Measurements from ENCODE around the gene TJP1.
"Not testable (repeated sequence)": the region's sequence is repeated elsewhere in the genome, so short reads cannot be mapped to it uniquely, and the experiment has no call there.

Gene TJP1

DNA sequence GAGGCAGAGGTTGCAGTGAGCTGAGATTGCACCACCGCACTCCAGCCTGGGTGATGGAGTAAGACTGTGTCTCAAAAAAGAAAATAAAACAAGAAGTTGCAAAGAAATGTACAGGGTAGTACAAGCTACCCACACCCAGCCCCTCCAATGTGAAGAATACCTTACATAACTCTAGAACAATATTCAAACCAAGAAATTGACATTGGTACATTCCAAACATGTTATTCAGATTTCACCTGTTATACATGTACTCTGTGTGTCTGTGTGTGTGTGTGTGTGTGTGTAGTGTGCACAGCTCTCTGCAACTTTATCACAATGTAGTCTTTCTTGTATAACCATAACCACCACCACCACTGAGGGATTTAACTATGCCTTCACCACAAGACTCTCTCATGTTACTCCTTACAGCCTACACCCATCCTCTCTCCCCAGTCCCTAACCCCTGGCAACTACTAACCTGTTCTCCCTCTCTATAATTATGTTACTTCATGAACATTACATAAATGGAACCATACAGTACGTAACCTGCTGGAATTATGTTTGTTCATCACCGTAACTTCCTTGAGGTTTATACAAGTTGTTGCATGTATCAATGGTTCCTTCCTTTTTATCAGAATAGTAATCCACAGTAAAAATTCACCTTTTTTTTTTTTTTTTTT lies 16.2 kb upstream of the TJP1 start:
- no peak for DNase-seq

DNA sequence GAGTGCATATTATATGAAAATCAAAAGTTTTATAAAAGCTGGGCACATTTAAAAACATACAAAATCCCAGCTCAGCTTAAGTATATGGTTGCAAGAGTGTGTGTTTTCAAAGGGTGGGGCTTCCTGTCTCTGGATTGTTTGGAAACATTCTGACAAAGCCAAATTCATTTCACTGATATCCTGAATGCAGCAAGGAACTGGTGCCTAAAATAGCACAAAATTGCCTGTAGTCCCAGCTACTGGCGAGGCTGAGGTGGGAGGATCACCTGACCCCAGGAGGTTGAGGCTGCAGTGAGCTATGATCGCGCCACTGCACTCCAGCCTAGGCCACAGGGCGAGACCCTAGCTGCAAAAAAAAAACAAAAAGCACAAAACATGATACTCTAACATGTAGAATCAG lies 13.0 kb upstream of the TJP1 start:
- DNase-seq, result no peak

DNA sequence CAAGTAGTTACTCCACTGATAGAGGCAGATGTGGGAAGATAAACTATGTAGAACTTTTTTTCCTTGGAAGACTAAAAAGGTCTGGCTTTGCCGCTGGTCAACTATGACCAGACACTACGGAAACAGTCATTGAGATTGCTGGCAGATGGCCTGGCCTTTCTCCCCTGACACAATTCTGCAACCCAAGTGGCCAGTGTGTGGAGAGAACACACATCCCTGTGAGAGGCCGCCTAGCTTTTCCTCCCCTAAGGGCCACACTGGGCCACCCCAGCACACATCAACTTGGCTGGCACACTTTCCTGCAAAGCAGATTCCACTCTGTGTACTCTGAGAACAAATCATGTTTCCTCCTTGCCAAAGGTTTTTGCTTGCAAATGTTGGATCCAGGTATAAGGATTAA lies 10.4 kb upstream of the TJP1 start:
- DNase-seq, result no peak

DNA sequence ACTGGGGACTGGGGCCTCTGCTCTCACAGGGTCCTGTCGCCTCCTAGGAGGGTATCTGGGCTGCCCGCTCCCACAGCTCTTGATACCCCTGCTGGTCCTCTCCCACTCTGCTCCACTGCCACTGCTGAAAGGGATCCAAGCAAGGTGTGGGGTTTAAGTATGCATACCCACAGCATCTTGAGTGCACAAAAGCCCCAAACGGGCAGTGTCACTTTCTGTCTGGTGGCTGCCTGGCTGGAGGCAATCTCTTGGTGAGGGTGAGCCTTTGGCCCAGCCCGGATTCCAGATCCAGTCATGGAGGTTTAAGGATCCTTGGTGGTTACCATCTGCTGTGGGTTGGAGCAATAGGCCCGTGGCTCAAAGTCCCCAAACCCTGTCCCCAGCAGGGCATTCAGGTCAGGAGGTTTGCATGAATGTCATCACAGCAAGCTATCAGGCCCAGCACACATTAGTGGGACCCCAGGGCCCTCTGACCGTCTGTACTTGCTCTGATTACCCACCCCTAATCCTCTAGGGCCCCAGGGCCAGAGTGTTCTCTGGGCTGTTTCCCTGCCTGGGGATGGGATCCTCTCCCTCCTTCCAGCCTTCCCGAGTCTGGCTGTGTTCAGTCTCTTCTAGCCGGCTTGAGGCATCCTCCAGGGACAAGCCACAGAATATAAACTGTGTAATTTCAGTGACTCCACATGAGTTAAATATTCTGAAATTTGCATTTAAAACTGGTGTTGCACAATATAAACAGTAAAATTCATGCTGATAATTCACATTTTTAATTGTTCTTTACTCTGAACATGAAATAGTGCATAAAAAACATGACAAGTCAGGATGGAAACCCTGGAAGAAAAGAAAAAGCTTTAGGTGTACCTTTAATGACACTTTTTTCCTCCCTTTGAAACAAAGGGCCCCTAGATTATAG lies 4.9 kb upstream of the TJP1 start:
- no peak for DNase-seq

DNA sequence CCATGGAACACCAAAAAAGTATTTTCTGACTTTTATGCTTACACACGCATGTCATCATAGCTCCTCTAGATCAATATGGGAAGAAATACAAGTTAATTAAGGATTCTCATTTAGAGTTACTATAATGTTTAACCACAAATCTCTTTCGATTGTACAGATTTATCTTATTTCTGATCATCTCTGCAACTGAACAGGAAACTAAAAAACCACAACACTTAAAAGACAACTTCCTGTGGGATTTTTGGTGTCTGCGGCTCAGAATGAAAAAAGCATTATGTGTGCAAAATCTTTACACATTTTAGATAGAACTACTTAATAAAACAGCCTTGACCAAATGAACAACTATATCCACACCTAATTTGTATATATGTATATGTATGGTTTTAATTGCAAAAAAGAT lies 3.0 kb upstream of the TJP1 start:
- no peak for DNase-seq

DNA sequence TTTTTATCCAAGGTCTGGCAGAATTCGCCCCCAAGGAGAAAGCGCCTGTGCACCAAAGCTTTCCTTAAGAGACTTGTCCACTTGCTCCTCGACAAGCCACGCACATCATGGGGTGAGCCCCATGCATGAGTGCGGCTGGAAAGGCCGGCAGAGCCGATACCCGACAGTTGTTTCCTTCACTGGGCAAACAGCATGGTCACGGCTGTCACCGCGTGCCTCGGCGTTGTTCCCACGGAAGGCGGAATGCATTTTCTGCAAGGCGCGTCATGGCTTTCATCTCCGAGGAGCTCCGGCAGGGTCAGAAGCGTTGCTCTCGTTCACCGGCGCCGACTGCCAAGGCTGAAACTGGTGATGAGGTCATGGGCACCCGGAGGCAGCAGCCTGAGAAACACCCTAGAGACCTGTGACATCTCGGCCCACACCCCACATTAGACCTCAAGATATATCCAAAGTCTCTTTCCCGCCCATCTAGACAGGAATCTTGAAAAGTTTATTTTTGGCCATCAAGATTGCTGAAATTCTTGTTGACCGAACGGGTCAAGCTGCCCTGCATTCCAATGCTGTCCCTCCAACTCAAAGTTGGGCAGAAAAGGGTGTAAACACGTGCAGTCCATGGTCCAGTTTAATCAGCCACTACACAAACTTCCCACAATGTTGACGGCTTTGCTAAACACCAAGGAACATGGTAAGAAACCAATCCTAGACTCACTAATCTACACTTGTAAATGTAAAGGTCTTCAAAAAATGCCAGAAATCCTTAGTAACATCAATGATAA lies 604 bp upstream of the TJP1 start:
- no peak for DNase-seq

DNA sequence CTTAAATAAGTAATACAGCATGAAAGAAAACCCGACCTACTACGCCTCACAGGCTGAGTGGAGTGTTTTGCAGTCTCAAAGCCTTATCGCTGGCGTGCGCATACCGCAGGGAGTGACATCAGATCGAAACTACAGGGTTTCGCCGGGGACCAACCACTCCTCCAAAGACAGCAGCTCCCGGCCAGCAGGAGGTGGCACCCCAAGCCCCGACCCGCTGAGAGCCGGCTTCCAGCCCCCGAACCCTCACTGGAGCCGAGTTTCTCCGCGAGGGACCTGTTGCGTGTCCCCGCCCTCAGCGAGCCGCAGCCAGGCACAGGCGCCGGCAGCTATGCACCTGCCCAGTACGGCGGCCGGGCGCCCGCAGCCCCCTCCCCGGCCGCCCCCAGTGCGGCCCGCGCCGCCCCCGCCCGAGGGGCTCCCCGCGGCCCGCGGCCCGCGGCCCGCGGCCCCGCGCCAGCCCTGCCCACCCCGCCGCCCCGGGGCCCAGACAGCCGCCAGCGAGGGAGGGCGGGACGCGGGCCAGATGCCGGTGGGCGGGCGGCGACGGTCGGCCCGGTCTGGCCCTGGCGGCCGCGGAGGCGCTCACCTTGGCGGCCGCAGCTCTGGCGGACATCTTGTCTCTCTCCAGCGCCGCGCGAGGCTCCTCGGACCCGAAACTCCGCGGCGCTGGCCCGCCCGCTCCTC lies 710 bp downstream of the TJP1 start:
- no peak for DNase-seq

DNA sequence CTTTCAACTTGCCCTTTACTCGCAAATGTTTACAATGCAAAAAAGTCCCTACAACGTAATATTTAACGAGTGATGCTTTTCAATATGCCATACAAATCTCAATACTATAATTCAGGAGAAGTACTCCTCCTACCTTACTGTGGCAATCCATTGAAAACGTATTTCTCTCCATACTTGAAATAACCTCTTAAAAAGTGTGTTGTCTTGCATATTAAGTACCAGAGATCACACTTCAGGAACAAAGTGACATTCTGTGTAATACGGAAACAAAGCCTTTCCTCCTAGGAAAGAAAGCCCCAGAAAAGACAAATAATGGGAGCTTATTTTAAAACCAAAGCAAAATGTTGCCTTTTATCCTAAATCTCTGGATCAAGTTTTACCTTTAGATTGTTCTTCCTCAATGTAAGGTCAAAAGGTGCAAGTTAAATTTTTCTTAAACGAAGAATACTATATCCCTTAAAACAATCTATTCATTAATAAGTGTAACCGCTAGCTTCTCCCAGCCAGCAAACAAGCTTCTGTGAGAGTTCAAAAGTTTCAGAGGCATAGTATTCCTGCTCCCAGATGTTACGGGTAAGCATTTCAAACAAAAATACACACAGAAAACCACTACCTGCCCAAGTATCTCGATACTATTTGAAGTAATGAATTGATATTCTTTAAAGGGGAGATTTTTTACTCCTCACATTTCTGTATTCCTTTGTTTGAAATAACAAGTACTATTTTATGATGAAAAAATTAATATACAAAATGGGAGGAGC lies 1.7 kb downstream of the TJP1 start:
- no peak for DNase-seq

DNA sequence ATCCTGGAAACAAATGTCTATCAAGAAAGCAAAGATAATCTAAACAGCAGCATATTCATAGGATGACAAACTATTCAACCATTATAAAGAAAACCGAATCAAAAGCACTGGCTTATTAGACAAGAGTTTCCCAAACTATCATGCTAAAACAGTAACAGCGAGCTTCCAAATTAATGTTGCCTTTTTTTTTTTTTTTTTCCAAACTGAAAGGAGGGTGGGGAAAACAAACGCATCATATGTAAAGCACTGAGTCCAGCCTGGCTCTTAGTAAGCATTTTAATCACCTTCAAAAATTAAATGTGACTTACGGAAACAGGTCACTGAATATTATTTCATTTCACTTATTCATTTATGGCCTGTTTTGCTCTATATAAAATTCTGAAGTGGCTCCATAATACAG lies 2.3 kb downstream of the TJP1 start:
- no peak for DNase-seq

DNA sequence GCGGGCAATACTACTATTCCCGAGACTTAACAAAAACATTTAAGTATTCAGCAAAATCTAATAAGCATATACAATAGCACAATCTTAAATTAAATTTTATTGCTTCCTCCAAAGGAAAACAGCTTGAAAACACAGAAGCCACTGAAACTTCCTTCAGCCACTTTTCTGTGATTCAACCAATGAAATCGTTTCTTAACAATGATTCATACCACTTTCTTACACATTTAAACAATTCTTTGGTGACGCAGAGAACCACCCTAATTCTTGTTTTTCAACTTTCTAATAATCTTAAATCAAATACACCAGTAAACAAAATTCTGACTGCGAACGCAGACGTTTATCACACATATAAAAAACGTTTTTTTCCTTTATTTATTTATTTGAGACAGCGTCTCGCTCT lies 4.1 kb downstream of the TJP1 start:
- no peak for DNase-seq

DNA sequence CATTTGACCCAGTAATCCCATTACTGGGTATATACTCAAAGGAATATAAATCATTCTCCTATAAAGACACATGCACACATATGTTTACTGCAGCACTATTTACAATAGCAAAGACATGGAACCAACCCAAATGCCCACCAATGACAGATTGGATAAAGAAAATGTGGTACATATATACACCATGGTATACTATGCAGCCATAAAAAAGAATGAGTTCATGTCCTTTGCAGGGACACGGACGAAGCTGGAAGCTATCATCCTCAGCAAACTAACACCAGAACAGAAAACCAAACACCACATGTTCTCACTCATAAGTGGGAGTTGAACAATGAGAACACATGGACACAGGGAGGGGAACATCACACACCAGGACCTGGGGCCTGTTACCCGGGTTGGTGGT lies 4.8 kb downstream of the TJP1 start:
- not testable (repeated sequence) for DNase-seq

DNA sequence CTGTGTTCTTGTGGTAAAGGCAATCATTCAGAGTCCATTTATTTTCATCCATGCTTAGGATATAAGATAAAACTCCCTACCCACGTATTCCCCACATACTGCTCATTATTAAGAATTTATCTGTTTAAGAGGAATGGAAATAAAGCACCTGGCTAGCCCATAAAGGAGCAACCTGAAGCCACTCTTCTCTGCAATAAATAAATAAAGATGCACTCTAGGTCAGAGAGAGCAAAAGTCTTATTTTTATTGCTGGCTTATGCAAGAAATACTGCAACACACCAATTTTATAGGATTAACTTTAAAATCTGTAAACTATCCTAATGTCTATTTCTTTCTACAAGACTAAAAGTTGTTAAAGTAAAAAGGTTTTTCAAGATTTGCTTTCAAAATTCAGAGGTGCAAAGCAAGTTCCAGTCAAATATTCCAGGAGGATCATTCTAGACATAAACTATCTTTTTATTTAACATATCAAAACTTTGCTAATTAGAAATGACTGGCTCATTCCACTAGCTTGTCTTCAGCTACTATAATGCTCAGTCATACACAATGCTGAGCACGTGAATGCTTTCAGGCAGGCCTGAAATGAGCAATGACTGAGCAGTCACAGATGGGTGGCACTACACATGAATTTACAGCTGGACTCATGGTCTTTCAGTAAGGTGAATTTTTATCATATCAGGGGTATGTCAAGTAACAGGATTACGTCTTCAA lies 7.1 kb downstream of the TJP1 start:
- DNase-seq, result no peak

DNA sequence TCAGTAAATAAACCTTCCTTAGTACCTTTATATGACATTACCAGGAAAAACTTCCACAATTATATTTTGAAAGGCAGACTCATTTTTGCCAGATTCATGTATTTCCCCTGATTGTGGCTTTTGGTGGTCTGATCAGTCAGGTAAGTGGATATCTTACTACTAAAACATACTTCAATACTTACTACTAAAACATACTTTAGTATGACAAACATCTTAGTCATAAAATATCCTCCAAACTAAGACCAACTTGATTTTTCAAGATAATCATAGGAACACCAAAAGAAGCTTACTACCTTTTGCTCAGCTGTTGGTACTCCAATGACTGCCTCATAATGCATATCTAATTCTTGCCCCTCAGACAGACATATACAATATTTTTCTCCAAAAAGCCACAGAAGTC lies 9.3 kb downstream of the TJP1 start:
- no peak for DNase-seq

DNA sequence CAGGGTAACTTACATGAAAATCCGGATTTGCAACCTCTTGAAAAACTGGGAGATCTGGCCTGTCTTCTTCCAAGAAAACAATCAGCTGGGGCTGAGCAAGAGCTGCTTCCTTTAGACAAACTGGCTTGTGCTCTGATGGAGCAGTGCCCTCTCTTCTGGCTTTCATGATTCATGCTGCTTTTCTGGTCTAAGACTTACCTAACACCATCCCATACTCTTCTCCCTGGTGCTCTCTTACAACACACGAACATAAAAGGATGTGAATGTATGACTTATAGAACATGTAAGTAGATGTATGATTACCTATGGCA lies 9.9 kb downstream of the TJP1 start:
- no peak for DNase-seq

DNA sequence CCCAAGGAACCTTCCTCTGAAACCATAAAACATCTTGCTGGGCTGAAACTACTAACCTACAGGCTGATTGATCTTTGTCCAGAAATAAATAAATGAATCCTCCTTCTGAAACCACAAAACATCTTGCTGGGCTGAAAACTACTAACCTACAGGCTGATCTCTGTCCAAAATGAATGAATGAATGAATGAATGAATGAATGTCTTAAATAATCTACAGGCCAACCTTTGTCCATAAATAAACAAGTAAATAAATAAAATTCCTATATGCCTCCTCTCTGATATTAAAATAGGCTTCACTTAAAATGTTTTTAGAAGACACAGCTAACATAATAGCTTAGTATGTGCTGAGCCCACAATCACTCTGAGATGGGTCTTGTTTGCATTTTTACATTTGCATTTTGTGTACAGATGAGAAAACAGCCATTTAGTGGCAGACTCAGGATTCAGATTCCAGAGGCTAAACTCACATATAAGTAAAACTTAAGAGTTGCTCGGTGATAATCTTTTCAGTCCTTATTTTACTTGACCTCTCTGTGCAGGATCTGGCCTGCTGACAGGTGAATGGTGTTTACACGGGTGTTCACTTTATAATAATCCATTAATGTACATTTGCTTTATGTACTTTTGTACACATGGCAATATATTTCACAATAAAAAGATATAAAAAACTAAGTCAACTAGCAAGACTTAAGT lies 10.4 kb downstream of the TJP1 start:
- DNase-seq, result no peak

DNA sequence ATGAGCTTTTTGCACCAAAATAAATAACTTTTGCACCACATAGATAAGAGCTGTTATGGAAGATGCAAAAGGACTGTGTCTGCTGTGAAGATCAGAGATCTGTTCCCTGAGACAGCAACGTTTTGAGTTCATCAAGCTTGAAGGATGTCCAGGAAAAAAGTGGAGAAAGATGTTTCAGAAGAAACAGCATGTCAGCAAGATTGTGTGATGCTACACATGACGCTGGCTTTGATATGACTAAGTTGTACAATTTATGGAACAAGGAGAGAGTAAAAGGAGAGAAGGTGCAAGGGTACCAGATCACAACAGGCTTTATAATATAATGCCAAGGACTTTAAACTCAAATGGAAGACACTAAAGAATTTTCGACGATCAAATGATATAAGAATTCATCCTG lies 16.6 kb downstream of the TJP1 start:
- no peak for DNase-seq

DNA sequence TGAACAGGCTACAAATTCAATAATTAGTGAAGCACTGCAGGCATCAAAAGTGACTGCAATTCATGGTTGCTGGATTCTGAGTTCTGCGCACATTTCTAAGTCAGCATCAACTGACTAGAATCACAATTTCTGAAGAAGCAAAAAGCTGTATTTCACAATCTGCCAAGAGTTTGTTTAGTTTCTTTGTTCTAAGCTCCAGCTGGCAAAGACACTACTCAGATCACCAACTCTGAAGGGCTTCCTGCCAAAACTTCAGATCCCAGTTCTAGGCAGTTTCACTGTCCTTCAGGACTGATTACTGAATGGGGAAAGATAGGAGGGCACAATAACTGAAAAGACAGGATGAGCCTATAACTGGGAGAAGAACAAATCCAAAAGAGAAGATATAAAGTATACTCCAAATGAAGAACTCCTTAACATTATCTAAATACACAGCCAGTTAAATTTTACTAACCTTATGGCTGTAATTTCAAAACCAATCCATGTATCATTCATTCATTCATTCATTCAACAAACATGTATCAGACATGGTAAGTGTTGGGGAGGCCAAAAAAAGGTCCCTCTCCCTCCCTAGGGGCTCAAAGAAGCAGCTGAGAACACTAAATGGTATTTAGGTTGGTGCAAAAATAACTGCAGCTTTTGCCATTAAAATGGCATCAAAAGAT lies 17.1 kb downstream of the TJP1 start:
- no peak for DNase-seq

DNA sequence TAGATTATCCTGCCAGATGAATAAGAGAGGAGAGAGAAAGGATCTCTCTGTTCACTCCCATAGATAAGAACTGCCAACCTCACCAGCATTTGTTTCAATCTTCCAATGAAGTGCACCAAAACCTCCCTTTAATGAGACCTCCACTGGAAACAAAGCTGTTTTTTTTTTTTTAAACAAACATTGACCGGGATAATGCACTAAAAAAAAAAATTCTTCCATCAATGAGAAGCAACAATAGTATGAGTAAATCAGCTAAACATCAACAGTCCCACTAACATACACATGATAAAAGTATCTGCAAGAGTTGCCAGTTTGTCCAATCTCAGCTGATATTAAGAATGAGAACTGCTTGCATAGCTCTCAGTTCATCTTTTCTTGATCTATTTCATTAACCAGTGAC lies 19.9 kb downstream of the TJP1 start:
- no peak for DNase-seq

DNA sequence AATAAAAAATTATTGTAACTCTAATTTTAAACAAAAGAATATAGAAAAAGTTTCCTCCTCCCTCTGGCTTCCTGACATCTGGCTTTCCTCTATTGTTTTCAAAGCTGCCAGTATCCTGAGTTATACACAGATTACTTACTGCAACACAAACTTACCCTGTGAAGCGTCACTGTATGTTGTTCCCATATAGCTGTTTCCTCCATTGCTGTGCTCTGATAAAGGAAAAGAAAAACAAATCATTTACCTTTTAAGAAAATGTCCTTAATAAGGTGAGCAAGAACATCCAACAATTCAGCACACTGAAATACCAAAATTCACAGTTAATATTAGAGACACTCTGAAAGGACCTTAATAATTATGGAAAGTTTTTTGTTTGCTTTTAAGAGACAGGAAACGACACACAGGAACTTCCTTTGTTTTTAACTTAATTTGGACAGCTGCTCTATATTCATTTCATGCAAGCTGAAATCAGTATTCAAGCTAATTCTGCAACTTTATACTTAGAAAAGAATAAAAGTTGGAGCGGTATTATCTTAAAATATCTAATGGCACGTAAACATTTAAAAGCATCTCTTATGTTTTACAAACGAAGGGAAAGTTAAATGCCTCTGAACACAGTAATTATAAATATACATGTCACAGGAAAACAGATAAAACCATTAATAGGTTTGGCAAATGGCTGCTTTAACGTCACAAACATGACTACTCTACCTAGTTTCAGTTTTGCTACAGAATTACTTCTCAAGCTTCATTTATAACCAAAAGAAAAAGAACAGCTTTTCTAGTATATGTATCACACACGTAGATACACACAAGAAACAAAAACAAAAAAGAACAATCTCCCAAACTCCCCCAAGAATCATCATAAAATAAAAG lies 21.5 kb downstream of the TJP1 start:
- no peak for DNase-seq

DNA sequence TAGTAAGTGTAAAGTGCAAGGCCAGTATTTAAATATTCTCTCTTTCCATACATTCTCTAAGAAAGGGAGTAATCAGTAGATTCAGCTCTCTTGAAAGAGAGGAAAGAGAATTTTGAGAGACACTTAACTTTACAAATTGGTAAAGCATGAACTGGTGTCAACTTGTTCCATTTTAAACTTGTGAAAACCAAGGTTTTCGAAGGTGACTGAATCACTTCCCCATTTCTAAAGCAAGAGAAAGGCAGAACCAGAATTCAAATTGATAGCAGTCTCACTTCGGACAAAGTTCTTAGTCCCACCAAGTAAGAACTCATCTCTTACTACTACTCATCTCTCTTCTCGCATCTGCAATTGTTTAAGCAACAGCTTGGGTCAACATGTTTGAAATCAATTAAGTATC lies 22.4 kb downstream of the TJP1 start:
- DNase-seq, result no peak
